Peyer's patch (tissue), 4 donors: ENCODE data around the gene UROC1. TPM values are rescaled to one million over a fixed set of nuclear protein-coding genes. Genes with fewer than 3 reads are reported as not detected.

Experiments
- DNase-seq, 3 donors: peaks; one replicate each; pipeline ENCODE4 v3.0.0-alpha.2; 2017 to 2019
- H3K27ac ChIP-seq, 4 donors: fragments of 200-600 bp; sonication (generic); one replicate each; pipeline ENCODE4 v1.5.1; 2016 to 2019
- H3K27me3 ChIP-seq, 2 donors: fragments of 200-600 bp; sonication (generic); one replicate each; pipeline ENCODE4 v1.5.1; 2019
- H3K36me3 ChIP-seq, 3 donors: fragments of 200-600 bp; sonication (generic); one replicate each; pipeline ENCODE4 v1.5.1; 2016 to 2019
- H3K4me1 ChIP-seq, 4 donors: fragments of 200-600 bp; sonication (generic); one replicate each; pipeline ENCODE4 v1.5.1; 2016 to 2019
- H3K4me3 ChIP-seq, 4 donors: fragments of 200-600 bp; sonication (generic); 1 replicate in 3 of 4; 2 replicates in 1 of 4; pipeline ENCODE4 v1.5.1; 2016 to 2019; ENCODE audit warnings: mild to moderate bottlenecking in 1 of 4
- H3K9me3 ChIP-seq, 4 donors: fragments of 200-600 bp; sonication (generic); one replicate each; pipeline ENCODE4 v1.5.1; 2016 to 2019; ENCODE audit warnings: mild to moderate bottlenecking in 1 of 4
- POLR2A ChIP-seq, 2 donors: fragments of 450-650 bp; IDR thresholded peaks; one replicate each; pipeline ENCODE4 v1.5.1; 2017; ENCODE audit warnings: antibody characterized with exemption in 2 of 2, mild to moderate bottlenecking in 2 of 2, moderate library complexity in 2 of 2
- total RNA-seq, 4 donors: library from RNA; depleted of rRNA; stranded (reverse); fragments of >200 nt; gene quantifications; one replicate each; pipeline ENCODE4 v1.1.0, GENCODE V29; 2016
- TF ChIP-seq, protein P1 (sequence below), 6 experiments: fragments of 450-650 bp in 4 of 6; fragments of 200-600 bp in 2 of 6; sonication (generic) in 1 of 6; IDR thresholded peaks; one replicate each; pipeline ENCODE4 v1.5.1; 2017 to 2019; ENCODE audit warnings: antibody characterized with exemption in 6 of 6, mild to moderate bottlenecking in 3 of 6, moderate library complexity in 1 of 6

UROC1 gene
- total RNA-seq, 4 donors from 2014 or later, result not detected

DNA sequence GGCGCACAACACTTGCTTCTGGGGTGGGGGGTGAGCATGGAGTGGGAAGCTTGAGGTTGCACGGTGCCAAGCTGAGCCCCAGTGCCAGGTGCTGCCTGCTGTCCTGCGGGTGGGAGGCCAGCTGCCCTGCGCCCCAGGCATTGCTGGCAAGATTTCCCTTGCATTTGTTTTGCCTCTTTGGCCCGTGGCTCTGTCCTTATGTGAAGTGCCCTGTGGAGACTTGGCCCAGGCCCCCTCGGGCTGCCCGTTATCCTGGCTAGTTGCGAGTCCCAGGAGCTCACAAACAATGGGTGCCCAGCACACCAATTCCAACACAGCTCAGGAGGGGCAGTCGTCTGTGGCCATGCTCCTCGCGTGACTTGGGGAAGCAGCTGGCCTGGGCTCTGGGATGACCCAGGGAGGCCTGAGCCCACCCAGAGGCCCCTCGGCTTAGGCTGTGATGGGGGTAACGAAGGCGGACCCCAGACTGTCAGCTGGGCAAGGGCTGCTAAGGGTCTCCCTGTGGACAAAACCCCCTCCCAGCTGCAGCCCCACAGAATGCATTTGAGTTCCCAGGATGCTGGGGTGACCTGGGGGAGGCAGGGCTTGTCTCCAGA, 35.2 kb upstream of the UROC1 start:
- peak in 2 of 3 donors; percentile 3 to 28 for DNase-seq
- TF ChIP-seq, protein P1, sequence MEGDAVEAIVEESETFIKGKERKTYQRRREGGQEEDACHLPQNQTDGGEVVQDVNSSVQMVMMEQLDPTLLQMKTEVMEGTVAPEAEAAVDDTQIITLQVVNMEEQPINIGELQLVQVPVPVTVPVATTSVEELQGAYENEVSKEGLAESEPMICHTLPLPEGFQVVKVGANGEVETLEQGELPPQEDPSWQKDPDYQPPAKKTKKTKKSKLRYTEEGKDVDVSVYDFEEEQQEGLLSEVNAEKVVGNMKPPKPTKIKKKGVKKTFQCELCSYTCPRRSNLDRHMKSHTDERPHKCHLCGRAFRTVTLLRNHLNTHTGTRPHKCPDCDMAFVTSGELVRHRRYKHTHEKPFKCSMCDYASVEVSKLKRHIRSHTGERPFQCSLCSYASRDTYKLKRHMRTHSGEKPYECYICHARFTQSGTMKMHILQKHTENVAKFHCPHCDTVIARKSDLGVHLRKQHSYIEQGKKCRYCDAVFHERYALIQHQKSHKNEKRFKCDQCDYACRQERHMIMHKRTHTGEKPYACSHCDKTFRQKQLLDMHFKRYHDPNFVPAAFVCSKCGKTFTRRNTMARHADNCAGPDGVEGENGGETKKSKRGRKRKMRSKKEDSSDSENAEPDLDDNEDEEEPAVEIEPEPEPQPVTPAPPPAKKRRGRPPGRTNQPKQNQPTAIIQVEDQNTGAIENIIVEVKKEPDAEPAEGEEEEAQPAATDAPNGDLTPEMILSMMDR (IDR thresholded peaks at IDR 0.05), result no peak
- TF ChIP-seq POLR2A (IDR thresholded peaks at IDR 0.05), result no peak

DNA sequence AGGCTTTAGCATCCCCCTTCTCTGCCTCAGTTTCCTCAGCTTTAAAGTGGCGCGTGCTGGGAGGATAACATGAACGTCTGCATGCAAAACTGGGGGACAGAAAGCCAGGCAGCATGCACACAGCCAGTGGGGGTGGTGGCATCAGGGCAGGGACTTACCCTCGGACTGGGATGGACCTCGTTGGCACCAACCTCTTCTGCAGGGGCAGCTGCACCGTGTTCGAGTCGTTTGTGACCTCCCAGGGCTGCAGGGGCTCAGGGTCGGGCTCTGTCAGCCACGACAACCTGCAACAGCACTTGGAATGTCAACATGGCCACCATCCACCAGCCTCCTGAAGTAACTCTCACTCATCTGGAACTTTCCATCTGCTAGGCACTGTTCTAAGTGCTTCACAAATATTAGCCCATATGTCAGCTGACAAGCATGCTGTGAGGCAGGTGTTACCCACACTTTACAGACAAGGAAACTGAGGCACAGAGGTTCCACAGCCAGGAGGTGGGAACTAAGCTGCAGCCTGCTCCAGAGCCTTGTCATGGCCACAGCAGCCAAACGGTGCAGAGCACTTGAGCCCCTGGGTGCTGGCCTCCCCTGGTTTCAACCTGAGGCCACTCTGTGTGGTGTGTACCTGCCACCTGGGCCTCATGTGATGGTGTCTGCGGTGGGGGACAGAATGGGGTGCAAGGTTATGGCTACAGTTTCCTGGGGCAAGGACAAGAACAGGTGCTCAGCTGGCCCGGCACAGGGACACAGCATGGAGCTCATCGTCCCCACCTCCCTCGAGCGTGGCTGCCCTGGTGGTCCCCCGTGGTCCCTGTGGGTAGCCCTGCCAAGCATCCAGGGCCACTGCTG, 34.5 kb upstream of the UROC1 start:
- Histone ChIP-seq H3K27ac (no peak overlapping the region), H3K27me3 (no peaks in the 10 kb centered on the region), H3K4me3 (no peak overlapping the region), H3K9me3 (no peaks in the 10 kb centered on the region), H3K36me3 (no peaks in the 10 kb centered on the region), H3K4me1 (no peaks in the 10 kb centered on the region)
- TF ChIP-seq POLR2A (IDR thresholded peaks at IDR 0.05), result no peak
- TF ChIP-seq, protein P1 (IDR thresholded peaks at IDR 0.05), result no peak
- peak in 2 of 3 donors; percentile 6 to 27 for DNase-seq

More for the DNA sequence above, 35.2 kb upstream of the UROC1 start:
- H3K9me3 ChIP-seq, result no peaks in the 10 kb centered on the region
- H3K4me3 ChIP-seq, result no peak overlapping the region
- no peak overlapping the region for H3K27ac ChIP-seq
- H3K4me1 ChIP-seq, result no peaks in the 10 kb centered on the region
- no peaks in the 10 kb centered on the region for H3K27me3 ChIP-seq
- H3K36me3 ChIP-seq, result no peaks in the 10 kb centered on the region

DNA sequence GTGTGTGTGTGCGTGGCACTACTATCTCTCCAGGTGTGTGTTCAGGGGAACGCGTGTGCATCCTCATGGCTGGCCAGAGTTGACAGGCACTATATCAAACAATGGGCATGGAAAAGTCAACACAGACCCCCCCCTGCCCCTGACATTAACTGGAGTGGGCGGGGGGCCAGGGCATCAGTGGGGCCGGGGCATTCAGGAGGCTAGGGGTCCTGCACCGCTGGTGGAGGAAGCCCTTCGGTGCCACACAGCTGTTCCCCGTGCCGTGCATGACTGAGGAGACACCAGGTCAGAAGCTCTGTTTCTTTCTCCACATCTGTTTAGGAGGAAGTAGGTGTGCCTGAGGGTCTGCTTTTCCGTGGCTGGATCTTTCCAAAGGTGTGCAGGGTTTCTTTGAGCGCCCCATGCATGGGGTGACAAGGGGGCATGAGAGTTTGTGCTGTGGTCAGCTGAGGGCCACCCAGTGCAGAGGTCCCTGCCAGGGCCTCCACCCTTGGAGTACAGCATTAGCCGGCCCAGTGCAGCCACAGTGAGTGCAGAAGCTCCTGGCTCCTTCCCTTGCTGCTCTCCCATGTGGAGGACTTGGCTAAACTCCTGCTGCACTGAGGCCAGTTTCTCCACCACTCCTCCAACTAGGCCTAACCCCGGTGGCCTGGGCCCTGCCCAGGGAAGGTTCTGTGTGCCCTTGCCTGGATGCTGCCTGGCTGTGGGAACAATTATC, 33.7 kb upstream of the UROC1 start:
- peak in 2 of 3 donors; percentile 12 to 27 for DNase-seq
- TF ChIP-seq, protein P1 (IDR thresholded peaks at IDR 0.05), result no peak
- no peak for TF ChIP-seq POLR2A (IDR thresholded peaks at IDR 0.05)
- no peaks in the 10 kb centered on the region for H3K9me3 ChIP-seq
- H3K27me3 ChIP-seq, result no peaks in the 10 kb centered on the region
- no peaks in the 10 kb centered on the region for H3K36me3 ChIP-seq
- no peak overlapping the region for H3K4me3 ChIP-seq
- no peak overlapping the region for H3K27ac ChIP-seq
- H3K4me1 ChIP-seq, result no peaks in the 10 kb centered on the region

DNA sequence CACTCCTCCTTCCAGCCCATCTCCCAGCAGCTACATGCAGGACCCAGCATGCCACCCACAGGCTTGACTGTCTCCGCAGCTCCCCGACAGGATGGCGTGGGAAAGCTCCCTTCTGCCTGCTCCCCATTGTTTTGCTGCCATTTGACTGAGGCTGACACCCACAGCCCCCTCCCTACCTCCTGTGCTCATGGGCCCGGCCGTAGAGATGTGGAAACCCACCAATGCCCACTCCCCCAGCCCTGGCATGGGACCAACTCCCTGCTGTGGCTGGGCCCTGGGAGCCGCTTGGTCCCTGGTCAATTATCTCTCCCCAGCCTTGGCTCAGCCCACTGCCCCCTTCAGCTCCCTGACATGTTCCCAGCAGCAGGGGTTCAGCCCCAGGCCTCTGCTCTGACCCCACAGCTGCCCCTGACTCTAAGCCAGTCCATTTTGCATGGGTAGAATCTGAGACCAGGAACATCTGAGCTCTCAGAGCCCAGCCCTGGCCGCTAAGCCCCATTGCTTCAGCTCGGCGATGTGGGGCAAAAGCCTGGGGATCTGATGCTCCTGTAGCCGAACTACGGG, 33.0 kb upstream of the UROC1 start:
- Histone ChIP-seq H3K9me3 (no peaks in the 10 kb centered on the region), H3K4me1 (no peaks in the 10 kb centered on the region), H3K4me3 (no peak overlapping the region), H3K27me3 (no peaks in the 10 kb centered on the region), H3K27ac (no peak overlapping the region), H3K36me3 (no peaks in the 10 kb centered on the region)
- TF ChIP-seq POLR2A (IDR thresholded peaks at IDR 0.05), result no peak
- TF ChIP-seq, protein P1 (IDR thresholded peaks at IDR 0.05), result no peak
- peak in 2 of 3 donors; percentile 10 to 28 for DNase-seq

DNA sequence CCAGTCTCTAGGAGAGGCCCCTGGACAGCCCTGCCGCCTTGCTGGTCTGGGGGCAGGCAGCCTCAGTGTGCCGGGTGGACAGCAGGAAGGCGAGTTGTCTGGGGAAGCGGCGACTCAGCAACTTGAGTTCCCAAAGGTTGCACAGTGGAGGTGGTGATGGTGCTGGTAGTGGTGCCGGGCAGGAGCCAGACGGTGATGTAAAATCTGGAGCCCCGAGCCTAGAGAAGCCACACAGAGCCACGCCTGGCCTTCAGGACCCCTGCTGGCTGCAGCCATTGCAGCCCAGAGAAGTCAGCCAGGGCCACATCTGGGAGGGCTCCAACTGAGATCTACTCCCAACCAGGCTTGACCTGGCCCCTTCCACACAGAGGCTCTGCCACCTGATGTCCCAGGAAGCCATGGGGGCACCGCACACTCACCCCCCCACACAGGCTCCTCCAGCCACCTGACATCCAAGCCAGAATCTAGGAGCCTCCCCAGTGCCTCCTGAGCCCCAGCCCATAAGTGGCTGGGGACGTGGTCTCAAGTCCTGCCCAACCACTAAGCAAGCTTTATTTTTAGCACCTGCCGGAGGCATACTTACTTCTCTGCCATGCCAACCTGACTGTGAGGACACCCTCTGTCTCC, 32.4 kb upstream of the UROC1 start:
- DNase-seq, result peak; percentile 6 to 37 (median 23)
- Histone ChIP-seq H3K27me3 (no peaks in the 10 kb centered on the region), H3K36me3 (no peaks in the 10 kb centered on the region), H3K27ac (no peak overlapping the region), H3K4me3 (no peak overlapping the region), H3K9me3 (no peaks in the 10 kb centered on the region), H3K4me1 (no peaks in the 10 kb centered on the region)
- no peak for TF ChIP-seq POLR2A (IDR thresholded peaks at IDR 0.05)
- TF ChIP-seq, protein P1 (IDR thresholded peaks at IDR 0.05), result no peak
